OCI-LY7 (cell line): Measurements from ENCODE around the gene SYNGR1.

ENCODE experiments used
- CTCF ChIP-seq: fragments of 200-600 bp; sonication (generic); conservative IDR thresholded peaks from 2 replicates; pipeline ENCODE4 v1.5.1; 2014; ENCODE audit warnings: mild to moderate bottlenecking, antibody characterized with exemption, low read length, moderate library complexity, mixed read lengths
- EZH2phosphoT487 ChIP-seq: fragments of 200-600 bp; sonication (generic); IDR thresholded peaks from 2 replicates; pipeline ENCODE4 v1.6.1; 2018; ENCODE audit warnings: low read depth, borderline replicate concordance, mild to moderate bottlenecking, mixed run types, antibody characterized with exemption, low read length, moderate library complexity, mixed read lengths

GRCh38 chr22:39365492-39365780, 15.6 kb downstream of the SYNGR1 start:
- TF ChIP-seq EZH2phosphoT487 (no peak), CTCF (no peak)
